ENCODE results near the gene LTBP4.

DNA sequence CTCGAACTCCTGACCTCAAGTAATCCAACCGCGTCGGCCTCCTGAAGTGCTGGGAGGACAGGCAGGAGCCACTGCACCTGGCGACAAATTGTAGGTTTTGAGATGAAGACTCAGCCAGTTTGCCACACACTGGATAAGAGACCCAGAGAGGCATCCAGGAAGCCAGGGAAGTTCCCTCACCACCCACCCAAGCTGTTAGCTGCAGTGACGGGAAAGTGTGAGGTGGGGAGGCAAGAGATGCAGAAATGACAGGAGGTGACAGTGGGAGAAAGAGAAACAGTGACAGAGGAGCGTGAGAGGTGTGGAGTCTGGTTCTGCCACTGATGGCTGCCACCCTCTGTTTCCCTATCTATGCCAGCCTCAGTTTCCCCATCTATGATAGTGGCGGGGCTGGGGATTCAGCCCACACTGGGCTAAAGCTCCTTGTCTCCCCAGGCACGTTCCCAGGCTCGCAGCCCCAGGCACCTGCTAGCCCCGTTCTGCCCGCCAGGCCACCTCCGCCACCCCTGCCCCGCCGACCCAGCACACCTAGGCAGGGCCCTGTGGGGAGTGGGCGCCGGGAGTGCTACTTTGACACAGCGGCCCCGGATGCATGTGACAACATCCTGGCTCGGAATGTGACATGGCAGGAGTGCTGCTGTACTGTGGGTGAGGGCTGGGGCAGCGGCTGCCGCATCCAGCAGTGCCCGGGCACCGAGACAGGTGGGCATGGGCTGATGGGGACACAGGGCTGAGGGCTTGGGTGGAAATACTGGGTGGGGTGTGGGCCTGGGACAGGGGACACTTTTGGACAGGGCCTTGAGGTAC is 21.0 kb downstream of the LTBP4 start:
- TF ChIP-seq CTCF (IDR thresholded peaks at IDR 0.05) (no peak), EZH2 (IDR thresholded peaks at IDR 0.05) (no peak), EZH2phosphoT487 (IDR thresholded peaks at IDR 0.05) (no peak)
